ENCODE measurements around the gene IGFALS.

The IGFALS gene

DNA sequence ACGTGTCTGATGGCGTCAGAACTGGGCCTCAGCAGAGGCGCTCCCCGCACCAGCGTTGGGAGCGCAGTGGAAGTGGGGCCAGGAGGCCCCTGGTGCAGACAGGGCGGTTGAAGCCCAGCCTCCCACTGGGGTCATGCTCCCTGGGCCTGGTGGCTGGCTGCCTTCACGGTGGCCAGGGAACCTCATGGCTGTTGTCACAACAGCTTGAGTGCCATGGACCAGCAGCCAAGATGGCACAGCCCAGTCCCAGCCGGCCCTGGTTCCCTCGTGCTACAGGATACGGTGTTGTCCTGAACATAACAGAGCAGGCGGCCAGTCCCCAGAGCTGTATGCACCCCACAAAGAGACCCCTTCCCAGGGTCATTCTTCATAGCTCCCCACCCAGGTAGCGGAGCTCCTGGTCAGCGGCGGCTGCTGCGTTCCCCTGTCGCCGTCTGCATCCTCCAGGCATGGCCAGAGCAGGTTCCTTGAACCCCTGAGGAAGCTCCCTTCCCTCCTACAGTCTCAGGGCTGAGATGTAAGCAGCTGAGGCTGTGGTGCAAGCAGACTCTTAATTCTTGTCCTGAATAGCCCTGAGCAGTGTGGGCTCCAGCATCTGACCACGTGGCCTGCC lies 51.8 kb downstream of the IGFALS start:
- DNase-seq: no peak

DNA sequence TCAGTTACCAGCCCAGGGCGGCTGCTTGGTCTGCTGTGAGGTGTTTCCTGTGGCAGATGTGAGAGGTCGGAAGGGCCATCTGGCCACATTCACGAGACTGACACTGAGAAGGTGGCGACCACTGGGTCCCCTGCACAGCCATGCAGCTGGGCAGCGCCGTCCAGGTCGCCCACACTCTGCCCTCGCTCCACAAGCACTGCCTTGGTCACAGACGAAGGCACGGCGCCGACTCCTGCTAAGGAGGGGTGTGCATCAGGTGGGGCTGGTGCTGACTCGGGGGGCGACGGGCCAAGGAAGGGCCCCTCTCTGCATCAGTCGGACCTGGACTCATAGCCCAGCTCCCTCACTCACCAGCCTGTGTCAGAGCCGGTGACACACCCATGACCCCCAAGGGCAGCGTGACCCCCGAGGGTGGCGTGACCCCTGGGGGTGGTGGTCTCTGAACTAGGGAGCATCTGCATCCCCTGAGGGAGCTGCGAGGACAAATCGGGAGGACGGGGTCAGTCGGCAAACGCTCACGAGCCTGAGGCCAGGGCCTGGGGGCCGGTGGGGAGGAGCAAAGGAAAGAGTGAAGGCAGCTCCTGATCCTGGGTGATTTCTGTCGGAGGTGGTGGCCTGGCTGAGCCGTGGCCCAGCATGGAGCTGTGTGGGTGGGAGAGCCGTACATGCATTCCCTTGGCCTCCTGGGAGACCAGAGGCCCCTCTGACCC lies 52.6 kb downstream of the IGFALS start:
- DNase-seq: no peak

Measured in NCI-H1436 treated with DMSO at 0.1 percent for 48 hours (cell line).